ENCODE measurements around the gene SERPING1.
"Not testable (repeated sequence)": the region's sequence is repeated elsewhere in the genome, so short reads cannot be mapped to it uniquely, and the experiment has no call there.

The SERPING1 gene

DNA sequence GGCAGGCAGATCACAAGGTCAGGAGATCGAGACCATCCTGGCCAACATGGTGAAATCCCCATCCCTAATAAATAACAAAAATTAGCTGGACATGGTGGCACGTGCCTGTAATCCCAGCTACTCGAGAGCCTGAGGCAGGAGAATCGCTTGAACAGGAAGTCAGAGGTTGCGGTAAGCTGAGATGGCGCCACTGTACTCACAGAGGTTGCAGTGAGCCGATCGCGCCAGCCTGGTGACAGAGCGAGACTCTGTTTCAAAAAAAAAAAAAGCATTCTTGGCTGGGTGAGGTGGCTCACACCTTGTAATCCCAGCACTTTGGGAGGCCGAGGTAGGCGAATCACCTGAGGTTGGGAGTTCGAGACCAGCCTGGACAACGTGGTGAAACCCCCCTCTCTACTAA, 54.7 kb downstream of the SERPING1 start:
- not testable (repeated sequence) for FAIRE-seq; DNase-seq (ENCODE audit: low spot score)

DNA sequence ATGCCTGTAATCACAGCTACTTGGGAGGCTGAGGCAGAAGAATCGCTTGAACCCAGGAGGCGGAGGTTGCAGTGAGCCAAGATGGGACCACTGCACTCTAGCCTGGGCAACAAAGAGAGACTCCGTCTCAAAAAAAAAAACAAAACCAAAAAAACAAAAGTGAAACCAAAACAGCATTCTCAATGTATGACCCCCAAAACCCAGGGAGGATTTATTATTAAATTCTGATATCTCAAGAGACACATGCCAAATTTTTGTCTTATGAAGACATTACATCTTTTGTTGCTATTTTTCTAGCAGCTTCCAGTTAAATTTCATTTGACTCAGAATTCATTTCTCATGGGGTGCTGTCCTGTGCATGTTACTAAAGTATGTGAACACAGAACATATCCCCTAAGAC, 55.2 kb downstream of the SERPING1 start:
- DNase-seq (ENCODE audit: low spot score): no peak
- FAIRE-seq: no peak

DNA sequence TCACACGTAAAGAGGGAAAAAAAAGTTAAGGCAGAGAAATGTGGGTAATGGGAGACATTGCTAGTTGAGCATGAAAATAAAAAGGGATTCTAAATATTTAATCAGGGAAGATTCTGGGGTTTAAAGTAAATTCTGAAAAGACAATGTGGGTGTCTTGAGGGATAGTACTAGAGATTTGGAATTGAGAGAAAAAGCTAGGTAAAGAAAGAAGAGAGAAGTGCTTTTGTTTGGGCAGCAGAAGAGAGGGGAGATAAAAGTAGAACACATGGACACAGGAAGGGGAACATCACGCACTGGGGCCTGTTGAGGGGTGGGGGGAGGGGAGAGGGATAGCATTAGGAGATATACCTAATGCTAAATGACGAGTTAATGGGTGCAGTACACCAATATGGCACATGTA, 55.7 kb downstream of the SERPING1 start:
- DNase-seq (ENCODE audit: low spot score): no peak
- FAIRE-seq: no peak

DNA sequence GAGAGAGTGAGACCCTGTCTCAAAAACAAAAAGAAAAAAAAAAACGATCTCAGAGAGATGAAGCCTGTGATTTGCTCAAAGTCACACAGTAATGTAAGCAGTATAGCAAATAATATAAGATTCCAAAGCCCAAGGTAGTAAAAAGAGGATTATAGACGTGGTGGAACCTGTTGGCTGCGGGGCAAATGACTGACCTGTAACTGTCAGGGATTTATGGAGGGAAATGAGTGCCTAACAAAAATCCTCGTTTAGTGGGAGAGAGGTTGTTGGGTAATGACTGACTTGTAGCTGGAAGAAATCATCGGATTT, 59.4 kb downstream of the SERPING1 start:
- no peak for FAIRE-seq

DNA sequence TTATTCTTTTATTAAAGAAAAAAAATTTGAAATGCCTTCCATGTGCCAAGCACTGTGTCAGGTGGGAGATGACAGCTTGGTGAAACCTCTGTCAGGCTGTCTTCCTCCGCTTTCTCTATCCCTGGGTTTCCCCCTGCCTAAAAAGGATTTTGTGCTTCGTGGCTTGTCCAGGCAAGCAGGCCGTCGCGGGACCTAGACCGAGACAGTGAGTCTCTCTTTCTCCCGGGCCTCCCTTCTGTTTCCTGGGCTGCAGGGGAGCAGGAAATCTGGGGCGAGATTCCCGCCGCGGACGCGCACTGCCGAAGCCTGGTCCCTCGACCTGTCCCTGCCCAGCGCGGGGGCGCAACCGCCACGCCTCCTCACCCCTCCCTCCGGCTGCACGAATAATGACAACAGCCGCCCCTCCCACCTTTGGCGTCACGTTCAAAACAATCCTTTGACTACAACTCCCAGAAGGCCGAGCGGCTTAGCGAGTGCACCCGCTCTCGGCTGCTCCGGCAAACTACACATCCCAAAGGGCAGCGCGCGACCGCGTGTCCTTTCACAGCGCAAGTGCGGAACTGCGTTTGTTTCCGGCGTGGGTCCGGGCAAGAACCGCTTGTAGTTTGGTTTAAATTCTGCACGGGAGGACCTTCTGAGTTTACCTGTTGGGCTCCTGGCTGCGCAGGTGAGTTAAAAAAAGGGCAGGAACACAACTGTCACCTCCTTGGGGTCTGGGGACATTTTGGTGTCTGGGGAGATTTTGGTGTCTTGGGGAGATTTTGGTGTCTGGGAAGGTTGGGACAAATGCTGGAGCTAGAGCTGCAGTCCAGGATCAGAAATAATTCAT, 59.9 kb downstream of the SERPING1 start, which contains the start of gene CLP1:
TSS of gene CLP1 (plus strand) at position 569 of the 829 bp plus-strand sequence. CDS start 1,715 bp downstream, outside the sequence.
- DNase-seq (ENCODE audit: low spot score): peak; percentile 94
- peak; percentile 93 for FAIRE-seq

More for the DNA sequence above, 59.4 kb downstream of the SERPING1 start:
- no peak for DNase-seq (ENCODE audit: low spot score)

DNA sequence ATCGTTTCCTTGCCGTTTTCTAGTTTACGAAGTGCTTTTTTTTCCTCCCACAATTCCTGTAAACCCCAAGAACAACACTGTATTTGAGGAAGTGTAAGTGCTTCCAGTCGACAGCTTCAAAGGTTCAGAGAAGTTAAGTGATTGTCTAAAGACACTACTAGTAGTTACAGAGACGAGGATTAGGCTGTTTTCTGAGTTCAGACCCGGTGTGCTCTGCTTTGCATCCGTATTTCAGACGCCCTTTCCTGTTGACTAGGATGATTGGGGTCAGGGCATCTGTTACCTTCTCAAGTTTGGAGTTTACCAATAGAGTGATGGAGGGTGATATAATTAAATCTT, 60.5 kb downstream of the SERPING1 start:
- FAIRE-seq (no peak), DNase-seq (ENCODE audit: low spot score) (no peak)

DNA sequence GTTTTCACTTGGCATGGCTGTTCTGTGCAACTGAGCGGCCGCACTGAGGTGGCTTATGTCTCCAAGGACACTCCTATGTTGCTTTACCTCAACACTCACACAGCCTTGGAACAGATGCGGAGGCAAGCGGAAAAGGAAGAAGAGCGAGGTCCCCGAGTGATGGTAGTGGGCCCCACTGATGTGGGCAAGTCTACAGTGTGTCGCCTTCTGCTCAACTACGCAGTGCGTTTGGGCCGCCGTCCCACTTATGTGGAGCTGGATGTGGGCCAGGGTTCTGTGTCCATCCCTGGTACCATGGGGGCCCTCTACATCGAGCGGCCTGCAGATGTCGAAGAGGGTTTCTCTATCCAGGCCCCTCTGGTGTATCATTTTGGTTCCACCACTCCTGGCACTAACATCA, 62.2 kb downstream of the SERPING1 start:
- FAIRE-seq: no peak
- DNase-seq (ENCODE audit: low spot score): no peak

DNA sequence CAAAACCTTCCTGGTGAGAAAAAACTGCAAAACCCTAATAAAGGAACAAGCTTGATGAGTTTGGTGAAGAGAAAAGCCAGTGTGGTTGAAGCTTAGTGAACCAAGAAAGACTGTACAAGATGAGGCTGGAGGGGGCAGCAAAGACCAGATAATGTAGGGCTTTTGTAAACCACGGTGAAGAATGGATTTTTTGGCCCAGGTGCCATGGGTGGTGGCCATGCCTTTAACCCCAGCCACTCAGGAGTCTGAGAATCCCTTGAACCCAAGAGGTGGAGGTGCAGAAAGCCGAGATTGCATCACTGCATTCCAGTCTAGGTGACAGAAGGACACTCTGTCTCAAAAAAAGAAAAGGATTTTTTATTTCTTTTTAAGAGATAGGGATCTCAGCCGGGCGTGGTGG, 65.4 kb downstream of the SERPING1 start:
- DNase-seq (ENCODE audit: low spot score): no peak
- FAIRE-seq: no peak

DNA sequence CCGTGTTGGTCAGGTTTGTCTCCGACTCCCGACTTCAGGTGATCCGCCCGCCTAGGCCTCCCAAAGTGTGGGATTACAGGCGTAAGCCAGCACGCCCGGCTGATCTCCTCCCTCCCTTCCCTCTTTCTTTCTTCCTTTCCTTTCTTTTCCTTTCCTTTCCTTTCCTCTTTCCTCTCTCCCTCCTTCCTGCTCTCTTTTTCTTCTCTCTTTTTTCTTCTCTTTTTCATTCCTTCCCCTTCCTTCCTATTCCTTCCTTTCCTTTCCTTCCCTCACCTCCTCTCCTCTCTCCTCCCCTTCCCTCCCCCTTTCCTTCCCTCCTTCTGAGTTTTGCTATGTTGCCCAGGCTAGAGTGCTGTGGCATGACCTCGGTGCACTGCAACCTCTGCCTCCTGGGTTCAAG, 66.5 kb downstream of the SERPING1 start:
- DNase-seq (ENCODE audit: low spot score): no peak
- no peak for FAIRE-seq
